H1 (cell line): Measurements from ENCODE around the gene LYVE1. TPM values are rescaled to one million over a fixed set of nuclear protein-coding genes. Genes with fewer than 3 reads are reported as not detected.

Source experiments
- CTCF ChIA-PET: fragments of 300-600 bp; sonication (Branson Sonifier 250); formaldehyde crosslinking; loops from one replicate; lab custom pipeline; 2021; ENCODE audit not compliant: partially characterized antibody; lab: Charles Lee
- POLR2A ChIA-PET: fragments of 300-600 bp; sonication (Branson Sonifier 250); formaldehyde crosslinking; loops from one replicate; lab custom pipeline; 2021; ENCODE audit warnings: inconsistent platforms; ENCODE audit not compliant: partially characterized antibody; lab: Charles Lee
- DNase-seq, 2 experiments: peaks; one replicate each; pipeline versions ENCODE4 v3.0.0 to v3.0.0-alpha.2; 2010 to 2022; ENCODE audit warnings: low spot score in 2 of 2, low read depth in 1 of 2, mixed read lengths in 1 of 2
- FAIRE-seq: peaks from 2 replicates; lab custom pipeline; 2011; peaks lifted over from hg19 to GRCh38; lab: Jason Lieb, UNC
- H2AFZ ChIP-seq: 2 replicates; pipeline ENCODE4 v1.8.1; 2012; ENCODE audit warnings: low read length, inconsistent platforms
- H2AK5ac ChIP-seq: 2 replicates; pipeline ENCODE4 v1.6.1; 2013; ENCODE audit warnings: low read depth, low read length
- H2BK120ac ChIP-seq: replicated peaks from 2 replicates; pipeline ENCODE3; 2013; ENCODE audit warnings: low read depth, low read length, inconsistent platforms
- H2BK12ac ChIP-seq: 2 replicates; pipeline ENCODE4 v1.6.1; 2013; ENCODE audit warnings: low read depth, low read length
- H2BK15ac ChIP-seq: 2 replicates; pipeline ENCODE4 v1.6.1; 2013; ENCODE audit warnings: low read length
- H2BK20ac ChIP-seq: 2 replicates; pipeline ENCODE4 v1.6.1; 2013; ENCODE audit warnings: low read length
- H2BK5ac ChIP-seq: 2 replicates; pipeline ENCODE4 v1.6.1; 2013; ENCODE audit warnings: low read depth, low read length
- H3K14ac ChIP-seq: 2 replicates; pipeline ENCODE4 v1.6.1; 2013; ENCODE audit warnings: inconsistent platforms; ENCODE audit not compliant: insufficient read length
- H3K18ac ChIP-seq: 2 replicates; pipeline ENCODE4 v1.6.1; 2013; ENCODE audit warnings: low read length; ENCODE audit errors: extremely low read depth
- H3K23ac ChIP-seq: 2 replicates; pipeline ENCODE4 v1.6.1; 2013; ENCODE audit warnings: inconsistent platforms; ENCODE audit not compliant: insufficient read length
- H3K23me2 ChIP-seq: 2 replicates; pipeline ENCODE4 v1.6.1; 2013; ENCODE audit warnings: low read depth, low read length
- H3K27ac ChIP-seq: 2 replicates; pipeline ENCODE4 v1.6.1; 2011; ENCODE audit warnings: low read depth, low read length, inconsistent platforms
- H3K27me3 ChIP-seq, 4 experiments: replicated peaks in 1 of 4; 1 replicate in 1 of 4; 2 replicates in 3 of 4; pipeline versions ENCODE4 v1.6.1 to v1.8.1; 2011 to 2013; ENCODE audit warnings: low read length in 3 of 4, mild to moderate bottlenecking in 3 of 4, inconsistent platforms in 2 of 4, mixed read lengths in 2 of 4, moderate library complexity in 1 of 4; ENCODE audit not compliant: control insufficient read depth in 3 of 4, insufficient read depth in 3 of 4; ENCODE audit errors: extremely low read depth in 1 of 4
- H3K36me3 ChIP-seq, 4 experiments: 2 replicates each; pipeline versions ENCODE4 v1.6.1 to v1.8.1; 2011 to 2013; ENCODE audit warnings: mild to moderate bottlenecking in 4 of 4, low read length in 3 of 4, moderate library complexity in 2 of 4, control low read depth in 1 of 4, inconsistent platforms in 1 of 4; ENCODE audit not compliant: insufficient read depth in 4 of 4, control insufficient read depth in 2 of 4
- H3K4ac ChIP-seq: replicated peaks from 2 replicates; pipeline ENCODE3; 2013; ENCODE audit warnings: low read length, low read depth, mixed read lengths, inconsistent platforms; ENCODE audit not compliant: insufficient read length
- H3K4me1 ChIP-seq, 4 experiments: replicated peaks in 1 of 4; 1 replicate in 1 of 4; 2 replicates in 3 of 4; pipeline versions ENCODE4 v1.6.1 to v1.8.1; 2011 to 2013; ENCODE audit warnings: low read length in 3 of 4, inconsistent platforms in 2 of 4, mixed read lengths in 1 of 4; ENCODE audit not compliant: insufficient read depth in 4 of 4, control insufficient read depth in 3 of 4
- H3K4me2 ChIP-seq, 2 experiments: 2 replicates each; pipeline versions ENCODE4 v1.6.1 to v1.8.1; 2011 to 2013; ENCODE audit warnings: low read depth in 2 of 2, low read length in 2 of 2, control low read depth in 1 of 2, inconsistent platforms in 1 of 2, mild to moderate bottlenecking in 1 of 2; ENCODE audit not compliant: insufficient read depth in 1 of 2
- H3K4me3 ChIP-seq, 4 experiments: fragments of 200-600, 300-600 bp in 1 of 4; sonication (generic), shearing (Covaris generic), sonication (Bioruptor Twin) in 1 of 4; 2 replicates each; pipeline versions ENCODE4 v1.5.1 to v1.8.1; 2011 to 2016; ENCODE audit warnings: low read length in 4 of 4, low read depth in 3 of 4, control low read depth in 2 of 4, inconsistent platforms in 2 of 4, mild to moderate bottlenecking in 2 of 4, mixed read lengths in 1 of 4, moderate library complexity in 1 of 4; ENCODE audit not compliant: insufficient read depth in 2 of 4; ENCODE audit errors: extremely low read depth in 1 of 4
- H3K56ac ChIP-seq: replicated peaks from 2 replicates; pipeline ENCODE3; 2013; ENCODE audit warnings: low read depth, mild to moderate bottlenecking, mixed read lengths, low read length, inconsistent platforms; ENCODE audit not compliant: insufficient read length
- H3K79me1 ChIP-seq: 2 replicates; pipeline ENCODE4 v1.6.1; 2013; ENCODE audit warnings: low read depth, low read length, control low read depth
- H3K79me2 ChIP-seq, 2 experiments: 2 replicates each; pipeline versions ENCODE4 v1.6.1 to v1.8.1; 2012 to 2013; ENCODE audit warnings: low read length in 2 of 2, mild to moderate bottlenecking in 2 of 2, inconsistent platforms in 1 of 2; ENCODE audit not compliant: insufficient read depth in 2 of 2, control insufficient read depth in 1 of 2
- H3K9ac ChIP-seq, 4 experiments: replicated peaks in 1 of 4; 1 replicate in 1 of 4; 2 replicates in 3 of 4; pipeline versions ENCODE4 v1.6.1 to v1.8.1; 2011 to 2013; ENCODE audit warnings: low read depth in 3 of 4, low read length in 3 of 4, control low read depth in 2 of 4, mild to moderate bottlenecking in 2 of 4, moderate library complexity in 2 of 4, inconsistent platforms in 1 of 4; ENCODE audit errors: extremely low read depth in 1 of 4
- H3K9me3 ChIP-seq, 2 experiments: 2 replicates each; pipeline versions ENCODE4 v1.6.1 to v1.8.1; 2012 to 2013; ENCODE audit warnings: mild to moderate bottlenecking in 2 of 2, moderate library complexity in 2 of 2, control low read depth in 1 of 2, inconsistent platforms in 1 of 2, low read depth in 1 of 2, low read length in 1 of 2, mixed read lengths in 1 of 2; ENCODE audit not compliant: insufficient read depth in 2 of 2
- H4K20me1 ChIP-seq, 2 experiments: replicated peaks in 1 of 2; 2 replicates each; pipeline versions ENCODE3 to v1.8.1; 2011 to 2013; ENCODE audit warnings: inconsistent platforms in 2 of 2, low read length in 2 of 2, mild to moderate bottlenecking in 1 of 2; ENCODE audit not compliant: insufficient read depth in 2 of 2, control insufficient read depth in 1 of 2
- H4K5ac ChIP-seq: 2 replicates; pipeline ENCODE4 v1.6.1; 2013; ENCODE audit warnings: low read length, low read depth, mixed read lengths, inconsistent platforms; ENCODE audit not compliant: insufficient read length
- H4K8ac ChIP-seq: 2 replicates; pipeline ENCODE4 v1.8.0; 2013; ENCODE audit warnings: mild to moderate bottlenecking, moderate library complexity, low read length, inconsistent platforms; ENCODE audit not compliant: insufficient read depth; ENCODE audit errors: extremely low read depth
- H4K91ac ChIP-seq: replicated peaks from 2 replicates; pipeline ENCODE3; 2013; ENCODE audit warnings: low read length, mixed read lengths, inconsistent platforms; ENCODE audit not compliant: insufficient read length
- BRCA1 ChIP-seq: IDR thresholded peaks from 2 replicates; pipeline ENCODE4 v1.6.1; 2012; ENCODE audit warnings: low read depth, low read length, improper control_type of control experiment
- CHD2 ChIP-seq: IDR thresholded peaks from 2 replicates; pipeline ENCODE4 v1.6.1; 2012; ENCODE audit warnings: low read length, improper control_type of control experiment
- HDAC2 ChIP-seq, 2 experiments: fragments of 300-600 bp in 1 of 2; sonication (generic) in 1 of 2; IDR thresholded peaks; 2 replicates each; pipeline ENCODE4 v1.6.1; 2011 to 2012; ENCODE audit warnings: low read depth in 2 of 2, low read length in 2 of 2, mild to moderate bottlenecking in 2 of 2, moderate library complexity in 2 of 2, borderline replicate concordance in 1 of 2, inconsistent platforms in 1 of 2
- SAP30 ChIP-seq: fragments of 300-600 bp; sonication (generic); IDR thresholded peaks from 2 replicates; pipeline ENCODE4 v1.7.1; 2012; ENCODE audit warnings: low read length, moderate library complexity, mild to moderate bottlenecking, inconsistent platforms; ENCODE audit not compliant: insufficient read depth, insufficient replicate concordance
- SP4 ChIP-seq: IDR thresholded peaks from 2 replicates; pipeline ENCODE4 v1.6.1; 2012; ENCODE audit warnings: low read length, inconsistent platforms
- SRF ChIP-seq: IDR thresholded peaks from 2 replicates; pipeline ENCODE4 v1.6.1; 2011; ENCODE audit warnings: mild to moderate bottlenecking, low read depth, low read length, moderate library complexity
- TBP ChIP-seq: IDR thresholded peaks from 2 replicates; pipeline ENCODE4 v1.6.1; 2011; ENCODE audit warnings: low read depth, low read length, improper control_type of control experiment
- WGBS, 2 experiments: shearing (Covaris generic) in 1 of 2; methylation state at CpG; one replicate each; pipeline versions ENCODE4 v1.1.6 to v1.1.7; 2013 to 2015; ENCODE audit warnings: low lambda C conversion rate in 2 of 2, mixed read lengths in 2 of 2, inconsistent platforms in 1 of 2, low coverage in 1 of 2, missing lambda C conversion rate in 1 of 2; ENCODE audit not compliant: insufficient replicate concordance in 2 of 2, insufficient coverage in 1 of 2, insufficient read length in 1 of 2; ENCODE audit errors: extremely low coverage in 1 of 2, missing lambda C conversion rate in 1 of 2; 5-methylcytosine and 5-hydroxymethylcytosine counted together
- polyA plus RNA-seq, 7 experiments: library from polyadenylated mRNA; depleted of rRNA in 3 of 7; stranded (reverse) in 5 of 7; unstranded in 2 of 7; fragments of >200 nt in 5 of 7; fragments of 200-250 nt in 2 of 7; gene quantifications; 1 replicate in 5 of 7; 2 replicates in 1 of 7; 4 replicates in 1 of 7; pipeline versions ENCODE4 v1.2.1 to v1.2.3, GENCODE V29; 2011 to 2013; ENCODE audit warnings: missing spikeins in 2 of 7, mixed read lengths in 2 of 7
- total RNA-seq: library from RNA; stranded (reverse); fragmentation: NEBNext Ultra II Directional; extraction: Animal tissue kit (Norgen Biotek cat#: 25700); gene quantifications from 2 replicates; pipeline ENCODE4 v1.2.1, GENCODE V29; 2021
- TF ChIP-seq, protein P1 (sequence below): IDR thresholded peaks from 2 replicates; pipeline ENCODE4 v1.6.1; 2012; ENCODE audit warnings: low read length, inconsistent platforms

Gene LYVE1
- total and polyA plus RNA-seq, 2 of the 8 experiments (the other 6 are each of a cell fraction or from before 2014, with no cell fraction given), result 0.09 TPM; not detected in 1

DNA sequence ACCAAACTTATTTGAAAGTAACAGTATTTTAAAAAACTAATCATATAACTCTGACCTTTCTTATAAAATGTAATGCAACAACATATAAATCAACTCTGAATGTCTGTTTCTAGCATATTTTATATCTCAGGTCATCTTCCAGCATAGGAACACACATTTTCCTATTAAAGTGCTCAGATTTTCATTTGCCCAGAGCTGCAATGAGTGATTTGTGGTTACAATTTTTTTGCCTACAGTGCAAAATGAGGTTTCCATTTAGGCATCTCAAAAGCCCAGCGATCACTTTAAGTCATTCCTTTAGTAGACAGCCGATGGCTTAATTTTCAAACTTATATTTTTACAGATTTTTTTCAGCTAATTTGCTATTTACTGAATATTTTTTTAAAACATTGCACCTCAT lies 1.0 kb downstream of the LYVE1 start:
- FAIRE-seq (no peak), DNase-seq (no peak)
- 93% methylated on average over 2 of the region's 2 CpGs; no CpG with 5 or more reads in 1 of the 2 experiments for WGBS, 2 experiments
- H2AFZ ChIP-seq, result no peak overlapping the region
- H4K20me1 ChIP-seq, result no peaks in the 10 kb centered on the region
- H4K5ac ChIP-seq, result no peak overlapping the region
- no peak overlapping the region for H3K4me3 ChIP-seq
- POLR2A ChIA-PET, result no interaction called here
- CTCF ChIA-PET, result interaction anchor here (0.7 to 2.0 kb wide), 4 partner anchors 10 to 161 kb away, joined by 3 to 6 read pairs (median 5); partner anchors contain the start of gene RNF141
- H3K27ac ChIP-seq, result no peak overlapping the region
- H3K4me1 ChIP-seq, result peaks cover 0 to 6% (median 0%) of the 10 kb centered on the region in 4 experiments; a peak in 4 of 7 replicates
- no peak overlapping the region for H3K4ac ChIP-seq
- no peaks in the 10 kb centered on the region for H3K9me3 ChIP-seq
- no peak overlapping the region for H2BK5ac ChIP-seq
- no peak overlapping the region for H2BK20ac ChIP-seq
- H3K27me3 ChIP-seq, result no peaks in the 10 kb centered on the region
- H2BK12ac ChIP-seq, result no peak overlapping the region
- H2AK5ac ChIP-seq, result no peak overlapping the region
- no peak overlapping the region for H3K9ac ChIP-seq
- no peaks in the 10 kb centered on the region for H3K23me2 ChIP-seq
- no peak overlapping the region for H4K8ac ChIP-seq
- H3K79me1 ChIP-seq, result no peaks in the 10 kb centered on the region
- H3K23ac ChIP-seq, result no peak overlapping the region
- no peaks in the 10 kb centered on the region for H3K79me2 ChIP-seq
- H2BK120ac ChIP-seq, result no peak overlapping the region
- no peaks in the 10 kb centered on the region for H3K36me3 ChIP-seq
- no peak overlapping the region for H4K91ac ChIP-seq
- H3K14ac ChIP-seq, result no peak overlapping the region
- no peak overlapping the region for H2BK15ac ChIP-seq
- H3K56ac ChIP-seq, result no peak overlapping the region
- H3K4me2 ChIP-seq, result no peak overlapping the region
- no peak overlapping the region for H3K18ac ChIP-seq
- TF ChIP-seq HDAC2 (IDR thresholded peaks at IDR 0.05; ENCODE audit: borderline replicate concordance in 1 of 2, low read depth in 2 of 2, low read length in 2 of 2) (no peak), SRF (no peak), TBP (no peak), BRCA1 (no peak), SAP30 (no peak), CHD2 (no peak), SP4 (no peak)
- TF ChIP-seq, protein P1, sequence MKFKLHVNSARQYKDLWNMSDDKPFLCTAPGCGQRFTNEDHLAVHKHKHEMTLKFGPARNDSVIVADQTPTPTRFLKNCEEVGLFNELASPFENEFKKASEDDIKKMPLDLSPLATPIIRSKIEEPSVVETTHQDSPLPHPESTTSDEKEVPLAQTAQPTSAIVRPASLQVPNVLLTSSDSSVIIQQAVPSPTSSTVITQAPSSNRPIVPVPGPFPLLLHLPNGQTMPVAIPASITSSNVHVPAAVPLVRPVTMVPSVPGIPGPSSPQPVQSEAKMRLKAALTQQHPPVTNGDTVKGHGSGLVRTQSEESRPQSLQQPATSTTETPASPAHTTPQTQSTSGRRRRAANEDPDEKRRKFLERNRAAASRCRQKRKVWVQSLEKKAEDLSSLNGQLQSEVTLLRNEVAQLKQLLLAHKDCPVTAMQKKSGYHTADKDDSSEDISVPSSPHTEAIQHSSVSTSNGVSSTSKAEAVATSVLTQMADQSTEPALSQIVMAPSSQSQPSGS, result no peak
